HG02678 (cell line): ENCODE data around the gene PERCC1.

Source experiments
- ATAC-seq: cut with Tn5 transposase; IDR thresholded peaks from one replicate; pipeline ENCODE4 v1.9.1; 2021; ENCODE audit warnings: mild to moderate bottlenecking, moderate library complexity; ENCODE audit not compliant: unreplicated experiment

PERCC1 gene

GRCh38 chr16:1408171-1408837 lies 22.6 kb upstream of the PERCC1 start:
- ATAC-seq, result no peak

- ATAC-seq, result no peak
Observed at GRCh38 chr16:1412847-1413246, 18.0 kb upstream of the PERCC1 start.

- ATAC-seq, result peak; percentile 27
Observed at GRCh38 chr16:1413684-1414531, 17.0 kb upstream of the PERCC1 start.

- ATAC-seq, result peak; percentile 55
Observed at GRCh38 chr16:1414532-1415260, 16.2 kb upstream of the PERCC1 start, which contains the start of gene UNKL. Gene UNKL (minus strand): TSS chr16:1414704. CDS start chr16:1414691, 13 bp downstream.

GRCh38 chr16:1416521-1416941 lies 14.3 kb upstream of the PERCC1 start:
- no peak for ATAC-seq

GRCh38 chr16:1420111-1420539 lies 10.8 kb upstream of the PERCC1 start:
- ATAC-seq, result no peak

GRCh38 chr16:1422076-1422475 lies 8.8 kb upstream of the PERCC1 start:
- no peak for ATAC-seq

GRCh38 chr16:1424028-1424427 lies 6.8 kb upstream of the PERCC1 start:
- ATAC-seq, result no peak

GRCh38 chr16:1425616-1426370 lies 5.1 kb upstream of the PERCC1 start:
- ATAC-seq, result no peak

GRCh38 chr16:1426734-1427471 lies 4.0 kb upstream of the PERCC1 start:
- ATAC-seq, result no peak

- no peak for ATAC-seq
Observed at GRCh38 chr16:1427473-1428461, 3.1 kb upstream of the PERCC1 start.

- ATAC-seq, result no peak
Observed at GRCh38 chr16:1428511-1428910, 2.4 kb upstream of the PERCC1 start.

- ATAC-seq, result no peak
Observed at GRCh38 chr16:1429012-1429411, 1.9 kb upstream of the PERCC1 start.

GRCh38 chr16:1429631-1430030 lies 1.2 kb upstream of the PERCC1 start:
- no peak for ATAC-seq

- no peak for ATAC-seq
Observed at GRCh38 chr16:1430214-1430758, 592 bp upstream of the PERCC1 start.

- ATAC-seq, result no peak
Observed at GRCh38 chr16:1431497-1432270, 806 bp downstream of the PERCC1 start.

- ATAC-seq, result no peak
Observed at GRCh38 chr16:1432388-1433262, 1.7 kb downstream of the PERCC1 start.
